Hematopoietic multipotent progenitor cell treated with erythropoietin and hydrocortisone succinate and interleukin-3 and kit ligand, for 15 days (in vitro differentiated cells): ENCODE measurements around the gene CACNA1C.

ENCODE experiments used
- DNase-seq: peaks from one replicate; pipeline ENCODE4 v3.0.0-alpha.2; 2015; ENCODE audit warnings: low spot score

The CACNA1C gene

GRCh38 chr12:2627076-2627834 lies 574.5 kb downstream of the CACNA1C start:
- no peak for DNase-seq

- no peak for DNase-seq
Measured at GRCh38 chr12:2627835-2628191, 575.0 kb downstream of the CACNA1C start.

- DNase-seq = no peak
Measured at GRCh38 chr12:2628401-2628800, 575.6 kb downstream of the CACNA1C start.

- no peak for DNase-seq
Measured at GRCh38 chr12:2629051-2629450, 576.3 kb downstream of the CACNA1C start.

GRCh38 chr12:2631653-2632350 lies 579.0 kb downstream of the CACNA1C start:
- DNase-seq = no peak

GRCh38 chr12:2633176-2633824 lies 580.5 kb downstream of the CACNA1C start:
- DNase-seq = no peak

GRCh38 chr12:2633825-2634200 lies 581.0 kb downstream of the CACNA1C start:
- no peak for DNase-seq

GRCh38 chr12:2634471-2634870 lies 581.7 kb downstream of the CACNA1C start:
- DNase-seq = no peak

- DNase-seq = no peak
Measured at GRCh38 chr12:2636741-2637340, 584.1 kb downstream of the CACNA1C start.

- no peak for DNase-seq
Measured at GRCh38 chr12:2637371-2637770, 584.6 kb downstream of the CACNA1C start.

- DNase-seq = no peak
Measured at GRCh38 chr12:2638273-2639019, 585.7 kb downstream of the CACNA1C start.

GRCh38 chr12:2639020-2639298 lies 586.2 kb downstream of the CACNA1C start:
- no peak for DNase-seq

- DNase-seq = no peak
Measured at GRCh38 chr12:2640281-2640680, 587.5 kb downstream of the CACNA1C start.

GRCh38 chr12:2640709-2641108 lies 587.9 kb downstream of the CACNA1C start:
- DNase-seq = no peak

- DNase-seq = no peak
Measured at GRCh38 chr12:2641207-2641606, 588.4 kb downstream of the CACNA1C start.

- no peak for DNase-seq
Measured at GRCh38 chr12:2641761-2642160, 589.0 kb downstream of the CACNA1C start.

- DNase-seq = no peak
Measured at GRCh38 chr12:2642176-2642892, 589.5 kb downstream of the CACNA1C start.

- DNase-seq = no peak
Measured at GRCh38 chr12:2642896-2643425, 590.2 kb downstream of the CACNA1C start.

GRCh38 chr12:2643576-2644135 lies 590.9 kb downstream of the CACNA1C start:
- DNase-seq = no peak

GRCh38 chr12:2644683-2645405 lies 592.1 kb downstream of the CACNA1C start:
- DNase-seq = no peak
